Osteoblast (primary cell): ENCODE data around the gene BHMT2. TPM values are rescaled to one million over a fixed set of nuclear protein-coding genes. Genes with fewer than 3 reads are reported as not detected.
A peak's percentile ranks its signal among the peaks of the same experiment; 100 is the strongest.

ENCODE experiments used
- DNase-seq: peaks from one replicate; pipeline ENCODE4 v3.0.0; 2011; ENCODE audit warnings: low spot score, mixed read lengths; ENCODE audit not compliant: insufficient read length; ENCODE audit errors: missing footprints
- H2AFZ ChIP-seq: 2 replicates; pipeline ENCODE4 v1.6.0; 2011; ENCODE audit warnings: mild to moderate bottlenecking, low read length
- H3K27ac ChIP-seq: 2 replicates; pipeline ENCODE4 v1.5.1; 2011; ENCODE audit warnings: mild to moderate bottlenecking, low read depth, low read length, moderate library complexity
- H3K27me3 ChIP-seq: 2 replicates; pipeline ENCODE4 v1.6.0; 2012; ENCODE audit warnings: mild to moderate bottlenecking, control low read depth, inconsistent platforms, low read length, moderate library complexity; ENCODE audit not compliant: insufficient read depth
- H3K36me3 ChIP-seq: 2 replicates; pipeline ENCODE4 v1.5.1; 2011; ENCODE audit warnings: mild to moderate bottlenecking, low read length, control low read depth, moderate library complexity; ENCODE audit not compliant: insufficient read depth
- H3K4me1 ChIP-seq: 2 replicates; pipeline ENCODE4 v1.5.1; 2011; ENCODE audit warnings: mild to moderate bottlenecking, low read length, control low read depth, moderate library complexity; ENCODE audit not compliant: insufficient read depth
- H3K4me2 ChIP-seq: 2 replicates; pipeline ENCODE4 v1.6.0; 2011; ENCODE audit warnings: mild to moderate bottlenecking, low read length; ENCODE audit not compliant: insufficient read depth
- H3K4me3 ChIP-seq: fragments of 200-600 bp; sonication (generic); 3 replicates; pipeline ENCODE4 v1.5.1; 2012; ENCODE audit warnings: mild to moderate bottlenecking, low read length, inconsistent platforms; ENCODE audit not compliant: insufficient read depth
- H3K79me2 ChIP-seq: 2 replicates; pipeline ENCODE4 v1.6.0; 2012; ENCODE audit warnings: mild to moderate bottlenecking, low read length, control low read depth, inconsistent platforms; ENCODE audit not compliant: insufficient read depth
- H3K9me3 ChIP-seq: 2 replicates; pipeline ENCODE4 v1.5.1; 2011; ENCODE audit warnings: low read depth, low read length, control low read depth
- H4K20me1 ChIP-seq: 2 replicates; pipeline ENCODE4 v1.6.0; 2012; ENCODE audit warnings: mild to moderate bottlenecking, low read length, control low read depth; ENCODE audit not compliant: insufficient read depth
- CTCF ChIP-seq: IDR thresholded peaks from 2 replicates; pipeline ENCODE4 v1.5.1; 2011; ENCODE audit warnings: mild to moderate bottlenecking, low read depth, low read length, moderate library complexity; ENCODE audit errors: extremely low read depth
- total RNA-seq: library from RNA; depleted of rRNA; stranded (reverse); fragments of >200 nt; gene quantifications from 2 replicates; pipeline ENCODE4 v1.2.3, GENCODE V29; 2012

Gene BHMT2
- total RNA-seq, 1 donor, result 8.3 TPM

DNA sequence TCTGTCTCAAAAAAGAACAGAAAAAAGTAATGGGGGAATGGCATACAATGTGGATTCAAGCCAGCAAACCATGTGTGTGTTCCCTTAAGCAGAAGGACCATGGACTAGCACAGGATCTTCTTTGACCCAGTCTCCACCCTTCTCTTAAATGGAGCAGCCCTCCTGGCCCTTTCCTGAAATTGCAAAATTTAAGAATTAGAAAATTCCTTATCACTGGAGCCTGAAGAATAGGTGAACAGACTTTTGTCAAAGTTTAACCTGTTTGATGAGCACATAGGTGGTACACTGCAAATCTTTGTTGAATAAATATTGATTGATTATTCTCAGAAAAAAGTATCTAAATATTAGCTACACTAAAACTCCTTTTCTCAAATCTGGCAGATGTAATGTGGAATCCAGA lies 12.7 kb upstream of the BHMT2 start:
- Histone ChIP-seq H2AFZ (no peak overlapping the region), H3K4me3 (no peak overlapping the region), H3K79me2 (no peaks in the 10 kb centered on the region), H3K4me1 (no peaks in the 10 kb centered on the region), H3K36me3 (no peaks in the 10 kb centered on the region), H3K9me3 (no peaks in the 10 kb centered on the region), H3K27ac (no peak overlapping the region), H3K27me3 (no peaks in the 10 kb centered on the region), H3K4me2 (no peak overlapping the region), H4K20me1 (no peaks in the 10 kb centered on the region)
- DNase-seq, result no peak
- no peak for TF ChIP-seq CTCF

GRCh38 chr5:79059674-79060073 lies 9.9 kb upstream of the BHMT2 start:
- Histone ChIP-seq H4K20me1 (no peaks in the 10 kb centered on the region), H3K4me1 (no peaks in the 10 kb centered on the region), H3K27ac (no peak overlapping the region), H3K9me3 (no peaks in the 10 kb centered on the region), H3K27me3 (no peaks in the 10 kb centered on the region), H3K36me3 (no peaks in the 10 kb centered on the region), H2AFZ (no peak overlapping the region), H3K4me3 (no peak overlapping the region), H3K79me2 (no peaks in the 10 kb centered on the region), H3K4me2 (no peak overlapping the region)
- DNase-seq, result no peak
- TF ChIP-seq CTCF, result no peak

- no peak overlapping the region for H2AFZ ChIP-seq
- DNase-seq, result no peak
- TF ChIP-seq CTCF, result no peak
- no peaks in the 10 kb centered on the region for H3K36me3 ChIP-seq
- no peak overlapping the region for H3K4me3 ChIP-seq
- H3K27ac ChIP-seq, result no peak overlapping the region
- H4K20me1 ChIP-seq, result no peaks in the 10 kb centered on the region
- no peaks in the 10 kb centered on the region for H3K27me3 ChIP-seq
- no peak overlapping the region for H3K4me2 ChIP-seq
- H3K4me1 ChIP-seq, result no peaks in the 10 kb centered on the region
- no peaks in the 10 kb centered on the region for H3K79me2 ChIP-seq
- H3K9me3 ChIP-seq, result no peaks in the 10 kb centered on the region
These were observed 7.1 kb upstream of the BHMT2 start for GRCh38 chr5:79062436-79062835.

DNA sequence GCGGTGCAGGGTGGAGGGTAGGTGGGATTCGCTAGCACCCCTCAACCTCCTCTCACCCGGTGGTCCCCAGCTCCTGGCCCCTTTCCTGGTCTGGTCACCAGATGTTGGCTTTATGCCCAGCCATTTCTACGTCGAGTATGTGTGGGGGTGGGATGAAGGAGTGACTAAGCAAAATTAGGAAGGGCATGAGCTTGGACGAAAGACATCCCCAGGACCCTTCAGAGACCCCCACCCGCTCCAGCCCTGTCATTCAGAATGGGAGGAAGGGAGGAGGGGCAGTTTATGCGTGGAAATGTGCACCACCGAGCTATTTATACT lies 742 bp downstream of the BHMT2 start:
- no peaks in the 10 kb centered on the region for H3K79me2 ChIP-seq
- peak overlapping the region; percentile 68 for H3K4me3 ChIP-seq
- no peaks in the 10 kb centered on the region for H3K4me1 ChIP-seq
- TF ChIP-seq CTCF, result no peak
- H4K20me1 ChIP-seq, result no peaks in the 10 kb centered on the region
- H3K36me3 ChIP-seq, result no peaks in the 10 kb centered on the region
- H3K4me2 ChIP-seq, result peak overlapping the region; percentile 74
- peak overlapping the region; percentile 89 for H2AFZ ChIP-seq
- no peak overlapping the region for H3K27ac ChIP-seq
- H3K27me3 ChIP-seq, result no peaks in the 10 kb centered on the region
- no peak for DNase-seq
- peaks cover 3% of the 10 kb centered on the region for H3K9me3 ChIP-seq
